Upper lobe of left lung (tissue), 6 donors: ENCODE measurements around the gene SUFU. TPM values are rescaled to one million over a fixed set of nuclear protein-coding genes. Genes with fewer than 3 reads are reported as not detected.

Experiments used
- ATAC-seq, 2 donors: fragments of 200-7000 bp; cut with Tn5 transposase; one replicate each; pipeline ENCODE4 v1.9.1; 2022; ENCODE audit warnings: mild to moderate bottlenecking in 2 of 2, moderate library complexity in 2 of 2; ENCODE audit not compliant: low FRiP score in 2 of 2
- DNase-seq, 2 donors: peaks; one replicate each; pipeline ENCODE4 v3.0.0-alpha.2; 2019 to 2020
- H3K27ac ChIP-seq, 4 donors: fragments of 200-600 bp; sonication (generic); one replicate each; pipeline ENCODE4 v1.5.1; 2016 to 2019
- H3K27me3 ChIP-seq, 4 donors: fragments of 200-600 bp; sonication (generic); one replicate each; pipeline ENCODE4 v1.5.1; 2017 to 2019
- H3K36me3 ChIP-seq, 4 donors: fragments of 200-600 bp; sonication (generic); one replicate each; pipeline ENCODE4 v1.5.1; 2016 to 2019
- H3K4me1 ChIP-seq, 4 donors: fragments of 200-600 bp; sonication (generic); one replicate each; pipeline ENCODE4 v1.5.1; 2018 to 2019
- H3K4me3 ChIP-seq, 4 donors: fragments of 200-600 bp; sonication (generic); one replicate each; pipeline ENCODE4 v1.5.1; 2017 to 2019; ENCODE audit warnings: mild to moderate bottlenecking in 2 of 4, moderate library complexity in 1 of 4
- H3K9me3 ChIP-seq, 4 donors: fragments of 200-600 bp; sonication (generic); one replicate each; pipeline ENCODE4 v1.5.1; 2018 to 2019
- EP300 ChIP-seq, 4 donors: sonication (generic); formaldehyde crosslinking; IDR thresholded peaks; one replicate each; pipeline ENCODE4 v1.5.1; 2017; ENCODE audit warnings: antibody characterized with exemption in 4 of 4, control low read depth in 2 of 4
- POLR2A ChIP-seq, 4 donors: fragments of 450-650 bp; IDR thresholded peaks; one replicate each; pipeline ENCODE4 v1.5.1; 2016 to 2017; ENCODE audit warnings: antibody characterized with exemption in 4 of 4, mild to moderate bottlenecking in 2 of 4
- POLR2AphosphoS5 ChIP-seq, 2 donors: sonication (generic); formaldehyde crosslinking; IDR thresholded peaks; one replicate each; pipeline ENCODE4 v1.5.1; 2017; ENCODE audit warnings: antibody characterized with exemption in 2 of 2
- WGBS, 2 donors: methylation state at CpG; one replicate each; pipeline ENCODE4 v1.1.5; 2017 to 2018; 5-methylcytosine and 5-hydroxymethylcytosine counted together
- total RNA-seq, 6 donors: library from RNA; depleted of rRNA in 4 of 6; stranded (reverse); fragments of >200 nt in 4 of 6; gene quantifications; one replicate each; pipeline versions ENCODE4 v1.1.0 to v1.2.1, GENCODE V29; 2016 to 2021
- TF ChIP-seq, protein P1 (sequence below), 6 experiments: fragments of 450-650 bp in 4 of 6; fragments of 200-600 bp in 2 of 6; sonication (generic) in 2 of 6; IDR thresholded peaks; one replicate each; pipeline ENCODE4 v1.5.1; 2016 to 2019; ENCODE audit warnings: antibody characterized with exemption in 6 of 6
- donor health status: DM: no; HTN: no; CAD: no; lungs with moderate emphysema.
- donor health status: DM: no; HTN: yes; CAD: no; lungs with severe emphysema.

SUFU gene
- total RNA-seq, 6 donors from 2014 or later: 4.1 to 15.7 (median 11.9) TPM

DNA sequence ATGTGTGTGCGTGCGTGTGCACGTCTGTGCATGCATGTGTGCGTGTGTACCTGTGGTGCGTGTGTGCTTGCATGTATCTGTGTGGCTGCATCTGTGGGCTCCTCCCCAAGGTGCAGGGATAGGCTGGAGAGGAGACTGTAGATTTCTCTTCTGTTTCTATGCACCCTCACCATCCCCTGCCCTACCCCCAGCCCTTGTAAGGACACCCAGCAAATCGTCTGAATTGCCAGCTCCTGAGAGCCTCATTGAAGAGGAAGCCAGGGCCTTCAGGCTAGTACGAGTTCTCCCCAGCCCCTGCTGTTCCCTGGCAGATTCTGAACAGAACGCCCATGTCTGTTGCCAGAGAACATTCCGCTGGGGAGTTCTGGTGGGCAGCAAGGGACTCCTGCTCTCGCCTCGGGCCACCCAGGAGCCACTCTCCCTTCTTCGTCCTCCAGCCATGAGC lies 123.5 kb downstream of the SUFU start:
- Histone ChIP-seq H3K4me1 (peaks cover 48 to 68% (median 56%) of the 10 kb centered on the region in 4 donors), H3K27me3 (no peaks in the 10 kb centered on the region), H3K9me3 (no peaks in the 10 kb centered on the region), H3K36me3 (peaks cover 0 to 10% (median 2%) of the 10 kb centered on the region in 4 donors), H3K4me3 (no peak overlapping the region), H3K27ac (peak overlapping the region; percentile 67 to 88 (median 80))
- 68 to 69% methylated on average over 11 to 12 of the region's 12 CpGs for WGBS, 2 donors
- DNase-seq: no peak
- TF ChIP-seq, protein P1, sequence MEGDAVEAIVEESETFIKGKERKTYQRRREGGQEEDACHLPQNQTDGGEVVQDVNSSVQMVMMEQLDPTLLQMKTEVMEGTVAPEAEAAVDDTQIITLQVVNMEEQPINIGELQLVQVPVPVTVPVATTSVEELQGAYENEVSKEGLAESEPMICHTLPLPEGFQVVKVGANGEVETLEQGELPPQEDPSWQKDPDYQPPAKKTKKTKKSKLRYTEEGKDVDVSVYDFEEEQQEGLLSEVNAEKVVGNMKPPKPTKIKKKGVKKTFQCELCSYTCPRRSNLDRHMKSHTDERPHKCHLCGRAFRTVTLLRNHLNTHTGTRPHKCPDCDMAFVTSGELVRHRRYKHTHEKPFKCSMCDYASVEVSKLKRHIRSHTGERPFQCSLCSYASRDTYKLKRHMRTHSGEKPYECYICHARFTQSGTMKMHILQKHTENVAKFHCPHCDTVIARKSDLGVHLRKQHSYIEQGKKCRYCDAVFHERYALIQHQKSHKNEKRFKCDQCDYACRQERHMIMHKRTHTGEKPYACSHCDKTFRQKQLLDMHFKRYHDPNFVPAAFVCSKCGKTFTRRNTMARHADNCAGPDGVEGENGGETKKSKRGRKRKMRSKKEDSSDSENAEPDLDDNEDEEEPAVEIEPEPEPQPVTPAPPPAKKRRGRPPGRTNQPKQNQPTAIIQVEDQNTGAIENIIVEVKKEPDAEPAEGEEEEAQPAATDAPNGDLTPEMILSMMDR (IDR thresholded peaks at IDR 0.05): no peak
- no peak for TF ChIP-seq POLR2AphosphoS5 (IDR thresholded peaks at IDR 0.05)
- TF ChIP-seq EP300 (IDR thresholded peaks at IDR 0.05): no peak
- no peak for TF ChIP-seq POLR2A (IDR thresholded peaks at IDR 0.05)
- ATAC-seq: no peak

DNA sequence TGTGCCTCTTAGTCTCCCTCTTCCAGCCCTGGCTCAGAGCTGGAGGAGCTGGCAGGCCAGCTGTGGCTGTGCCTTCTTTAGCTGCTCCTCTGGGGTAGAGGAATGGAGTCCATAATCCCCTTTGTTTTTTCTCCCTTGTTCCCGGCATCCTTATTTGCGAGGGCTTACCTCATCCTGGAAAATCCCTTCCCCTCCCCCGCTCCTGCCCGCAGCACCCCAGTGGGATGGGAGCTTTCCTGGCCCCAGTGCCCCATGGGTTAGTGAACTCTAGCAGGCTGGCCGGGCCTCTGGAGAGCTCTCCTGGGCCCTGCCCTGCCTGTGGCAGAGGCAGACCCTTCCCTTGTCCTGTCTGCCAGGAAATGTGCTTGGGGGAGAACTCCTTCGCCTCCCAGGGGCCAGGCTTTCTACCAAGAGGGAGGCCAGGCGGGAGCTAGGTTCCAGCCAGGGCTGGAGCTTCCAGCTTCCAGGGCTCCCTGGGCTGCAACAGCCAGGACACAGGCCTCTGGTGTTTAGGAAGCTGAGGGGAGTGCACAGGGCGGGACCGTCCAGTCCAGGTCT lies 124.0 kb downstream of the SUFU start:
- Histone ChIP-seq H3K4me3 (no peak overlapping the region), H3K9me3 (no peaks in the 10 kb centered on the region), H3K27ac (peak overlapping the region; percentile 67 to 88 (median 80)), H3K4me1 (peaks cover 50 to 68% (median 57%) of the 10 kb centered on the region in 4 donors), H3K27me3 (no peaks in the 10 kb centered on the region), H3K36me3 (peaks cover 0 to 10% (median 2%) of the 10 kb centered on the region in 4 donors)
- no peak for TF ChIP-seq POLR2A (IDR thresholded peaks at IDR 0.05)
- peak in 2 of 4 donors; percentile 41 to 45 for TF ChIP-seq EP300 (IDR thresholded peaks at IDR 0.05)
- TF ChIP-seq, protein P1 (IDR thresholded peaks at IDR 0.05): no peak
- TF ChIP-seq POLR2AphosphoS5 (IDR thresholded peaks at IDR 0.05): peak in 1 of 2 donors; percentile 45
- 47 to 55% methylated on average over 5 to 8 of the region's 9 CpGs for WGBS, 2 donors
- peak; percentile 47 to 50 for ATAC-seq
- peak; percentile 56 to 75 for DNase-seq

DNA sequence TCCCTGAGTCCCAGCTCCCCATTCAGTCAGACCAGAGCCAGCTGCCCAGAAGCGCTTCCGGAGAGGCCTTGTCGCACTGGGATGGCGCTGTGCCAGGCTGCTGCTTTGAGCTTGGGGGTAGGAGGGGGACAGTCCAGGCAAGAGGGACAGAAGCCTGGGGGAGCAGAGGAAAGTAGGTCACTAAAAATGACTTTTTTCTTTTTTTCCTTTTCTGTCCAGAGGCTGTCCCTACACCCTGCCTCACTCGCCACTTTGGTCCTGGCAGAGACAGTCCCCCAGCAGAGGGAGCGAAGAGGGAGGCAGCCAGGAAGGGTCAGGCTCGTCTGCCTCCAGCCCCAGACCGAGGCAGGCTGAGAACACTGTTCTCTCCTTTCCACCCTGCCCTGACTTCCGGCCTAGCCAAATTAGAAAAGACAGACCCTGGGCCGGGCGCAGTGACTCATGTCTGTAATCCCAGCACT lies 124.7 kb downstream of the SUFU start:
- no peak for TF ChIP-seq POLR2A (IDR thresholded peaks at IDR 0.05)
- TF ChIP-seq POLR2AphosphoS5 (IDR thresholded peaks at IDR 0.05): no peak
- TF ChIP-seq, protein P1 (IDR thresholded peaks at IDR 0.05): no peak
- no peak for TF ChIP-seq EP300 (IDR thresholded peaks at IDR 0.05)
- no peak for DNase-seq
- Histone ChIP-seq H3K27ac (peak overlapping the region; percentile 67 to 88 (median 80)), H3K27me3 (no peaks in the 10 kb centered on the region), H3K36me3 (peaks cover 0 to 10% (median 2%) of the 10 kb centered on the region in 4 donors), H3K4me3 (no peak overlapping the region), H3K9me3 (no peaks in the 10 kb centered on the region), H3K4me1 (peaks cover 56 to 72% (median 64%) of the 10 kb centered on the region in 4 donors)
- peak; percentile 2 to 9 for ATAC-seq
- WGBS, 2 donors: 28 to 40% methylated on average over 11 of the region's 11 CpGs

DNA sequence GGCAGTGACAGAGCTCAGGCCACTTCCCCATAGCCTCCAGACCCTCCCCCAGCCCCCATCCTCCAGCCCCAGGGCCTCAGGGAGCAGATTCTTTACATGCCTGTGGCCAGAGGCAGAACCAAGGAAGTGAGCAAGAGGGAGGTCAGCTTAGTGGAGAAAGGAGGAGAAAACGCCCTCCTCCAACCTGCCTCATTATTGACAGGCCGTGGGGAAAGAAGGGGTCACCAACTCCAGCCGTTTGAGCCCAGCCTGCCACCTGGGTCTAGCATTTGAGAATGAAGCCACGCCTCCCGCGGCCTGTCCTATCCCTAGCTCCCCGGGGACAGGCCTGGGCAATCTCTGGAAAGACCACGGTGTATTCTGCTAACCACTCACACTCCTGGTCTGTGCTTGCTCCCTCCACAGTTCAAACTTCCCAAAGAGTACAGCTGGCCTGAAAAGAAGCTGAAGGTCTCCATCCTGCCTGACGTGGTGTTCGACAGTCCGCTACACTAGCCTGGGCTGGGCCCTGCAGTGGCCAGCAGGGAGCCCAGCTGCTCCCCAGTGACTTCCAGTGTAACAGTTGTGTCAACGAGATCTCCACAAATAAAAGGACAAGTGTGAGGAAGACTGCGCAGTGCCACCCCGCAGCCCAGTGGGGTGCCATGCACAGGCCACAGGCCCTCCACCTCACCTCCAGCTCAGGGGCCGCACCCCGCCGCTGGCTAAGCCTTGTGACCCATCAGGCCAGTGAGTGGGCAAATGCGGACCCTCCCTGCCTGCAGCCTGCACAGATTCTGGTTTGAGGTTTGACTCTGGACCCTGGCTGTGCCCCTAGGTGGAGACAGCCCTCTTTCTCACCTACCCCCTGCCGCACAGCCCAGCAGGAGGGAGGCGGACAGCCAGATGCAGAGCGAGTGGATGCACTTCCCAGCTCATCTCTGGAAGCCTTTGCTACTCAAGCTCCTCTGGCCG lies 126.2 kb downstream of the SUFU start:
- Histone ChIP-seq H3K4me3 (no peak overlapping the region), H3K27ac (peak overlapping the region in 3 of 4 donors; percentile 67 to 88 (median 79)), H3K9me3 (no peaks in the 10 kb centered on the region), H3K36me3 (peaks cover 0 to 10% (median 2%) of the 10 kb centered on the region in 4 donors), H3K4me1 (peaks cover 71 to 86% (median 74%) of the 10 kb centered on the region in 4 donors), H3K27me3 (no peaks in the 10 kb centered on the region)
- ATAC-seq (peak in 1 of 2 donors; percentile 42), DNase-seq (peak in 1 of 2 donors; percentile 77)
- TF ChIP-seq POLR2AphosphoS5 (IDR thresholded peaks at IDR 0.05) (no peak), POLR2A (IDR thresholded peaks at IDR 0.05) (no peak), EP300 (IDR thresholded peaks at IDR 0.05) (no peak)
- TF ChIP-seq, protein P1 (IDR thresholded peaks at IDR 0.05): no peak
- 85 to 89% methylated on average over 17 to 22 of the region's 22 CpGs for WGBS, 2 donors
